LNCaP clone FGC (cell line): ENCODE results near the gene IGDCC3.

Experiments used
- DNase-seq: peaks from one replicate; pipeline ENCODE4 v3.0.0-alpha.2; 2011; ENCODE audit warnings: low read depth
- H3K4me3 ChIP-seq: 2 replicates; pipeline ENCODE4 v1.5.1; 2011; ENCODE audit warnings: mild to moderate bottlenecking, low read depth, low read length, control low read depth
- TF ChIP-seq, protein P1 (sequence below): IDR thresholded peaks from 2 replicates; pipeline ENCODE4 v1.5.1; 2012; ENCODE audit warnings: mild to moderate bottlenecking; ENCODE audit not compliant: control insufficient read depth, insufficient read depth; ENCODE audit errors: extremely low read depth

Gene IGDCC3

DNA sequence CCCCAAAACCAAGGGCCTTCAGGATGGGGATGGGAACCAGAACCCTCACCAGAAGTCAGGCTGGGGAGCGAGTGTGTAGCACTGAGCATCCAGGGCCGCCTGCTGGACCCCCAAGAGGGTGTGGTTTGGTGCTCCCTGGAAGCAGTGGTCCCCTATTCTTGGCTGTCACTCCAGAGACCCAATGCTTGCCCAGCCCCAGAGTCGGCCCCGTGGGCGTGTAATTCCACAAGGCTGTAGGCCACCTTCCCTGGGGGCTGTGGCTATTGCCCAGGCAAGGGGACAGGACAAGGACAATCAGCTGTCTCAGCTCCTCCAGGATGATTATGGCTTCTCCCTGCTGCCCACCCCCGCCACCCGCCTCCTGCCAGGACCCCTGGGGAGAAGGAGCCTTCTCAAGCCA is 14.5 kb downstream of the IGDCC3 start:
- no peak overlapping the region for H3K4me3 ChIP-seq
- TF ChIP-seq, protein P1, sequence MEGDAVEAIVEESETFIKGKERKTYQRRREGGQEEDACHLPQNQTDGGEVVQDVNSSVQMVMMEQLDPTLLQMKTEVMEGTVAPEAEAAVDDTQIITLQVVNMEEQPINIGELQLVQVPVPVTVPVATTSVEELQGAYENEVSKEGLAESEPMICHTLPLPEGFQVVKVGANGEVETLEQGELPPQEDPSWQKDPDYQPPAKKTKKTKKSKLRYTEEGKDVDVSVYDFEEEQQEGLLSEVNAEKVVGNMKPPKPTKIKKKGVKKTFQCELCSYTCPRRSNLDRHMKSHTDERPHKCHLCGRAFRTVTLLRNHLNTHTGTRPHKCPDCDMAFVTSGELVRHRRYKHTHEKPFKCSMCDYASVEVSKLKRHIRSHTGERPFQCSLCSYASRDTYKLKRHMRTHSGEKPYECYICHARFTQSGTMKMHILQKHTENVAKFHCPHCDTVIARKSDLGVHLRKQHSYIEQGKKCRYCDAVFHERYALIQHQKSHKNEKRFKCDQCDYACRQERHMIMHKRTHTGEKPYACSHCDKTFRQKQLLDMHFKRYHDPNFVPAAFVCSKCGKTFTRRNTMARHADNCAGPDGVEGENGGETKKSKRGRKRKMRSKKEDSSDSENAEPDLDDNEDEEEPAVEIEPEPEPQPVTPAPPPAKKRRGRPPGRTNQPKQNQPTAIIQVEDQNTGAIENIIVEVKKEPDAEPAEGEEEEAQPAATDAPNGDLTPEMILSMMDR, result no peak
- no peak for DNase-seq

- no peak overlapping the region for H3K4me3 ChIP-seq
- no peak for DNase-seq
- TF ChIP-seq, protein P1, result no peak
Observed at GRCh38 chr15:65362491-65362890, 15.3 kb downstream of the IGDCC3 start.

- no peak overlapping the region for H3K4me3 ChIP-seq
- no peak for DNase-seq
- TF ChIP-seq, protein P1, result no peak
Observed at GRCh38 chr15:65361708-65362459, 15.9 kb downstream of the IGDCC3 start.

GRCh38 chr15:65360506-65360905 is 17.3 kb downstream of the IGDCC3 start:
- H3K4me3 ChIP-seq, result no peak overlapping the region
- TF ChIP-seq, protein P1, result no peak

DNA sequence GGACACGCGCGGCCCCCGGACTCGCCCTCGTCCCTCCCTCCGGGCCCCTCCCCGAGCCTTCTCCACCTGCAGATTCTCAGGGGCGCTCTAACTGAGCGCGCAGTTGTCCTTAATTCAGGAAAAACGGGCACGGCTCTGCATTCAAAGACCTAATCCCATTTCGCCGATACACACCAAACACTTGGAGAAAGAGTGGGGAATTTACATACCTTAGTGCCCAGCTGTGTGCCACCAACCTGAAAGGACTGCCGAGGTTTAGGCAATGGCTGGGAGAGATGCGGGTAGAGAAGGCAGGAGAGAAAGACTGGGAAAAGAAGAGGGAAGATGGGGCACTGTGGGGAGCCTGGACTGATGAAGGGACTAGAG is 21.8 kb downstream of the IGDCC3 start:
- no peak overlapping the region for H3K4me3 ChIP-seq
- TF ChIP-seq, protein P1, result no peak
- no peak for DNase-seq

More at GRCh38 chr15:65360506-65360905, 17.3 kb downstream of the IGDCC3 start:
- DNase-seq, result no peak

DNA sequence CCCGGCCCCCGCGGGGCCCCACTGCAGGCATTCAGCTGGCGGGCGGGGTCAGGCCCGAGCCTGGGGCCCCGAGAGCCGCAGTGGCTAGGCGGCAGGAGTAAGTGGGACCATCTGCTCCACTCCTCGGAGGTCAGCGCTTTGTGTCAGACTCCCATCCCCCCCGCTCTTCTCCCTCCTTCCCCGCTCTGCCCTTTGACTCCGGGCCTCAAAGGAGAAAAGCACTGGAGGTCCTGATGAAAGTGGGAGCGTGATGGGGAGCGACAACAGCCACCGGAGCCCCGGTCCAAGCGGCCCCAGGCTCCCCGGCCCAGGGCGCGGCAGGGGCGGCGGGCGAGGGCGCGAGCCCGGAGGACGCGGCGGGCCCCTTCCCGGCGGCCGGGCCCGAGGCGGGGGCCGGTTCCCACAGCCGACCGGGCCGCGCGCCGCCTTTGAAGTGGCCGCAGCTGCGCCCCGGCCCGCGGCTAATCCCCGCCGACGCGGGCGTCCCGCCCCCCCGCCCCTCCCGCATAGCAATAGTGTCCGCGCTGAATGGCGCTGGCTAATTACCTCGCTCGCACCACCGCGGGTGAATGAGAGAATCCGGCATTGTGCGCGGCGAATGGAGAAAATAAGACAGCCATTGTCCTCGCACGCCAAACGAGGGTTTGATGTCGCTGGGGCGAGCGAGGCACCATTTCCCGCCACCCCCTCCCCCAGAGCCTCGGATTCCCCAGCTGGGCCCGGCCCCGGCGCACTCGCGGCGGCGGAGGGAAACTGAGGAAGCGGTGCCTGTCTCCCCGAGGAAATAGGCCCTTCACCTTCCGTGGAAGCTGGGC is 22.4 kb downstream of the IGDCC3 start:
- TF ChIP-seq, protein P1, result no peak
- no peak overlapping the region for H3K4me3 ChIP-seq
- no peak for DNase-seq
